Nephron (organoid): ENCODE measurements around the gene FGFRL1.

ENCODE experiments used
- H3K27ac Mint-ChIP-seq, 3 experiments: 2 replicates each; pipeline ENCODE4 v1.8.0; 2020; ENCODE audit warnings: mixed read lengths in 3 of 3, mild to moderate bottlenecking in 2 of 3, moderate library complexity in 1 of 3
- H3K27me3 Mint-ChIP-seq: 2 replicates; pipeline ENCODE4 v1.8.0; 2021; ENCODE audit warnings: low read depth, mild to moderate bottlenecking, moderate library complexity, mixed read lengths
- H3K36me3 Mint-ChIP-seq: 2 replicates; pipeline ENCODE4 v1.8.0; 2020; ENCODE audit warnings: low read depth, mixed read lengths
- H3K4me1 Mint-ChIP-seq: 2 replicates; pipeline ENCODE4 v1.8.0; 2020; ENCODE audit warnings: mixed read lengths
- H3K4me3 Mint-ChIP-seq, 3 experiments: 2 replicates each; pipeline ENCODE4 v1.8.0; 2020; ENCODE audit warnings: mild to moderate bottlenecking in 3 of 3, mixed read lengths in 3 of 3, moderate library complexity in 2 of 3
- H3K9me3 Mint-ChIP-seq: 2 replicates; pipeline ENCODE4 v1.8.0; 2020; ENCODE audit warnings: mixed read lengths
- CTCF ChIP-seq, 3 experiments: fragments of 200-600 bp; sonication (generic); IDR thresholded peaks; one replicate each; pipeline ENCODE4 v1.5.0; 2021; ENCODE audit warnings: antibody characterized with exemption in 3 of 3; ENCODE audit not compliant: unreplicated experiment in 3 of 3

Gene FGFRL1

GRCh38 chr4:1060621-1061020 lies 49.2 kb downstream of the FGFRL1 start:
- peaks cover 19% of the 10 kb centered on the region for H3K4me1 Mint-ChIP-seq
- no peak for TF ChIP-seq CTCF (IDR thresholded peaks at IDR 0.05; ENCODE audit: unreplicated experiment in 3 of 3)
- no peaks in the 10 kb centered on the region for H3K9me3 Mint-ChIP-seq
- H3K27me3 Mint-ChIP-seq: peaks cover 51% of the 10 kb centered on the region
- H3K27ac Mint-ChIP-seq: no peak overlapping the region
- H3K4me3 Mint-ChIP-seq: no peak overlapping the region
- no peaks in the 10 kb centered on the region for H3K36me3 Mint-ChIP-seq

- TF ChIP-seq CTCF (IDR thresholded peaks at IDR 0.05; ENCODE audit: unreplicated experiment in 3 of 3): no peak
- Mint-ChIP-seq H3K27ac (no peak overlapping the region), H3K4me3 (no peak overlapping the region)
Observed at GRCh38 chr4:1061056-1061700, 49.8 kb downstream of the FGFRL1 start.

GRCh38 chr4:1061760-1062159 lies 50.3 kb downstream of the FGFRL1 start:
- Mint-ChIP-seq H3K27me3 (peaks cover 44% of the 10 kb centered on the region), H3K9me3 (no peaks in the 10 kb centered on the region), H3K4me1 (peaks cover 13% of the 10 kb centered on the region), H3K4me3 (no peak overlapping the region), H3K27ac (no peak overlapping the region), H3K36me3 (no peaks in the 10 kb centered on the region)
- no peak for TF ChIP-seq CTCF (IDR thresholded peaks at IDR 0.05; ENCODE audit: unreplicated experiment in 3 of 3)

More at GRCh38 chr4:1061056-1061700, 49.8 kb downstream of the FGFRL1 start:
- no peaks in the 10 kb centered on the region for H3K36me3 Mint-ChIP-seq
- H3K4me1 Mint-ChIP-seq: peaks cover 15% of the 10 kb centered on the region
- no peaks in the 10 kb centered on the region for H3K9me3 Mint-ChIP-seq
- H3K27me3 Mint-ChIP-seq: peaks cover 46% of the 10 kb centered on the region

GRCh38 chr4:1062419-1062818 lies 51.0 kb downstream of the FGFRL1 start:
- H3K4me3 Mint-ChIP-seq: no peak overlapping the region
- H3K27ac Mint-ChIP-seq: no peak overlapping the region
- H3K4me1 Mint-ChIP-seq: peaks cover 13% of the 10 kb centered on the region
- H3K36me3 Mint-ChIP-seq: no peaks in the 10 kb centered on the region
- no peaks in the 10 kb centered on the region for H3K9me3 Mint-ChIP-seq
- H3K27me3 Mint-ChIP-seq: peaks cover 43% of the 10 kb centered on the region
- TF ChIP-seq CTCF (IDR thresholded peaks at IDR 0.05; ENCODE audit: unreplicated experiment in 3 of 3): no peak

GRCh38 chr4:1065732-1066131 lies 54.3 kb downstream of the FGFRL1 start:
- H3K4me1 Mint-ChIP-seq: peaks cover 8% of the 10 kb centered on the region
- no peaks in the 10 kb centered on the region for H3K9me3 Mint-ChIP-seq
- TF ChIP-seq CTCF (IDR thresholded peaks at IDR 0.05; ENCODE audit: unreplicated experiment in 3 of 3): no peak
- H3K27me3 Mint-ChIP-seq: peaks cover 38% of the 10 kb centered on the region
- no peak overlapping the region for H3K27ac Mint-ChIP-seq
- H3K4me3 Mint-ChIP-seq: no peak overlapping the region
- H3K36me3 Mint-ChIP-seq: no peaks in the 10 kb centered on the region

GRCh38 chr4:1069394-1069793 lies 58.0 kb downstream of the FGFRL1 start:
- H3K9me3 Mint-ChIP-seq: no peaks in the 10 kb centered on the region
- H3K4me1 Mint-ChIP-seq: peaks cover 8% of the 10 kb centered on the region
- peaks cover 26% of the 10 kb centered on the region for H3K27me3 Mint-ChIP-seq
- H3K36me3 Mint-ChIP-seq: no peaks in the 10 kb centered on the region
- H3K4me3 Mint-ChIP-seq: no peak overlapping the region
- no peak overlapping the region for H3K27ac Mint-ChIP-seq
- TF ChIP-seq CTCF (IDR thresholded peaks at IDR 0.05; ENCODE audit: unreplicated experiment in 3 of 3): no peak
